K562 (cell line): ENCODE measurements around the gene TMEM116. TPM values are rescaled to one million over a fixed set of nuclear protein-coding genes. Genes with fewer than 3 reads are reported as not detected.

Source experiments
- ATAC-seq: fragments of 200-7000 bp; cut with Tn5 transposase; 3 replicates; pipeline ENCODE4 v1.9.1; 2020; ENCODE audit warnings: moderate library complexity
- BruUV-seq: library from RNA; stranded (reverse); fragments of 400-500 nt; replicated peaks from 2 replicates; lab custom pipeline; 2021; lab: Mats Ljungman, UMichigan
- CTCF ChIA-PET: fragments of 300-600 bp; formaldehyde crosslinking; extraction: SDS; loops from one replicate; lab custom pipeline; 2021; ENCODE audit warnings: low intra/inter-chr PET ratio; lab: Yijun Ruan, JAX
- POLR2A ChIA-PET: fragments of 300-600, 350-650 bp; sonication (Branson Sonifier 250); formaldehyde crosslinking; extraction: SDS; loops from one replicate; lab custom pipeline; 2021; ENCODE audit warnings: antibody characterized with exemption, inconsistent platforms; lab: Yijun Ruan, JAX
- DNase-seq, 4 experiments: peaks; one replicate each; pipeline versions ENCODE4 v3.0.0 to v3.0.0-alpha.2; 2011 to 2018; ENCODE audit warnings: low spot score in 3 of 4, mixed read lengths in 3 of 4; ENCODE audit errors: extremely low read depth in 1 of 4
- FAIRE-seq: peaks from 2 replicates; lab custom pipeline; 2011; peaks lifted over from hg19 to GRCh38; lab: Jason Lieb, UNC
- H2AFZ ChIP-seq: 2 replicates; pipeline ENCODE4 v1.6.0; 2011; ENCODE audit warnings: low read depth, low read length, control low read depth, inconsistent platforms
- H3K27ac ChIP-seq: fragments of 200-600 bp; 3 replicates; pipeline ENCODE4 v1.8.0; 2011; ENCODE audit warnings: low read depth, mild to moderate bottlenecking, control low read depth, inconsistent platforms, low read length, moderate library complexity, mixed read lengths; ENCODE audit errors: extremely low read depth
- H3K27me3 ChIP-seq, 2 experiments: fragments of 300-600 bp in 1 of 2; 2 replicates in 1 of 2; 3 replicates in 1 of 2; pipeline versions ENCODE4 v1.6.0 to v1.8.0; 2011; ENCODE audit warnings: inconsistent platforms in 2 of 2, low read length in 2 of 2, mild to moderate bottlenecking in 1 of 2, mixed read lengths in 1 of 2, moderate library complexity in 1 of 2; ENCODE audit not compliant: control insufficient read depth in 2 of 2, insufficient read depth in 2 of 2
- H3K36me3 ChIP-seq: fragments of 300-600 bp; 3 replicates; pipeline ENCODE4 v1.8.0; 2011; ENCODE audit warnings: mild to moderate bottlenecking, low read length, inconsistent platforms; ENCODE audit not compliant: control insufficient read depth, insufficient read depth
- H3K4me1 ChIP-seq, 2 experiments: fragments of 200-600 bp in 1 of 2; replicated peaks in 1 of 2; 2 replicates in 1 of 2; 3 replicates in 1 of 2; pipeline versions ENCODE4 v1.5.1 to v1.8.0; 2011; ENCODE audit warnings: inconsistent platforms in 2 of 2, low read length in 2 of 2, mild to moderate bottlenecking in 1 of 2, mixed read lengths in 1 of 2, moderate library complexity in 1 of 2; ENCODE audit not compliant: control insufficient read depth in 2 of 2, insufficient read depth in 2 of 2
- H3K4me2 ChIP-seq: 2 replicates; pipeline ENCODE4 v1.6.1; 2011; ENCODE audit warnings: low read length, control low read depth, inconsistent platforms, mixed read lengths; ENCODE audit not compliant: insufficient read depth
- H3K4me3 ChIP-seq: fragments of 200-600 bp; sonication (generic), shearing (Covaris generic); 2 replicates; pipeline ENCODE4 v1.5.1; 2016; ENCODE audit warnings: control low read depth, inconsistent platforms
- H3K79me2 ChIP-seq: fragments of 200-600 bp; 3 replicates; pipeline ENCODE4 v1.8.0; 2011; ENCODE audit warnings: low read length, inconsistent platforms; ENCODE audit not compliant: control insufficient read depth, insufficient read depth
- H3K9ac ChIP-seq, 2 experiments: 2 replicates each; pipeline versions ENCODE4 v1.6.0 to v1.6.1; 2011; ENCODE audit warnings: low read depth in 2 of 2, low read length in 2 of 2, control low read depth in 1 of 2, inconsistent platforms in 1 of 2, mild to moderate bottlenecking in 1 of 2, mixed read lengths in 1 of 2; ENCODE audit not compliant: insufficient read depth in 1 of 2
- H3K9me1 ChIP-seq: one replicate; pipeline ENCODE4 v1.6.0; 2011; ENCODE audit warnings: inconsistent platforms, mild to moderate bottlenecking, low read length, moderate library complexity; ENCODE audit not compliant: control insufficient read depth, insufficient read depth
- H3K9me3 ChIP-seq: replicated peaks from 2 replicates; pipeline ENCODE4 v1.5.1; 2011; ENCODE audit warnings: low read depth, low read length, inconsistent platforms; ENCODE audit not compliant: control insufficient read depth, insufficient read depth
- H4K20me1 ChIP-seq: replicated peaks from 2 replicates; pipeline ENCODE4 v1.6.1; 2011; ENCODE audit warnings: low read length, inconsistent platforms, mixed read lengths; ENCODE audit not compliant: control insufficient read depth, insufficient read depth
- C11orf30 ChIP-seq: fragments of 450-650 bp; IDR thresholded peaks from 2 replicates; pipeline ENCODE4 v1.6.1; 2016; ENCODE audit warnings: low read depth, mild to moderate bottlenecking
- FUS ChIP-seq: fragments of 200-400 bp; formaldehyde crosslinking; optimal IDR thresholded peaks from 2 replicates; pipeline ENCODE3; 2017; ENCODE audit warnings: low read depth, low read length
- L3MBTL2 ChIP-seq: fragments of 450-650 bp; IDR thresholded peaks from 2 replicates; pipeline ENCODE4 v1.6.1; 2016; ENCODE audit warnings: mild to moderate bottlenecking, moderate library complexity
- MECOM ChIP-seq: fragments of 250-450 bp; sonication (Bioruptor Pico); IDR thresholded peaks from 2 replicates; pipeline ENCODE4 v1.8.0; 2022; ENCODE audit warnings: inconsistent platforms
- NCOA4 ChIP-seq: fragments of 450-650 bp; IDR thresholded peaks from 2 replicates; pipeline ENCODE4 v1.6.1; 2018; ENCODE audit warnings: mild to moderate bottlenecking; ENCODE audit not compliant: partially characterized antibody
- PCBP1 ChIP-seq: fragments of 200-400 bp; formaldehyde crosslinking; IDR thresholded peaks from 2 replicates; pipeline ENCODE4 v1.6.1; 2018; ENCODE audit warnings: mild to moderate bottlenecking, low read depth, low read length; ENCODE audit not compliant: poor library complexity, severe bottlenecking
- TAF15 ChIP-seq: fragments of 200-400 bp; formaldehyde crosslinking; IDR thresholded peaks from 2 replicates; pipeline ENCODE4 v1.6.1; 2017; ENCODE audit warnings: mild to moderate bottlenecking, low read depth, low read length, moderate library complexity
- TRIM24 ChIP-seq, 2 experiments: fragments of 450-650 bp; IDR thresholded peaks; 2 replicates each; pipeline ENCODE4 v1.6.1; 2016
- YBX1 ChIP-seq: fragments of 450-650 bp; IDR thresholded peaks from 2 replicates; pipeline ENCODE4 v1.7.1; 2016; ENCODE audit warnings: mild to moderate bottlenecking
- ZNF316 ChIP-seq: fragments of 450-650 bp; IDR thresholded peaks from 2 replicates; pipeline ENCODE4 v1.6.1; 2016
- ZNF561 ChIP-seq: fragments of 450-650 bp; formaldehyde crosslinking; conservative IDR thresholded peaks from 2 replicates; pipeline ENCODE4 v1.4.0; 2020; ENCODE audit warnings: mild to moderate bottlenecking, moderate library complexity
- ZNF785 ChIP-seq: fragments of 250-450 bp; sonication (Bioruptor Pico); IDR thresholded peaks from 2 replicates; pipeline ENCODE4 v1.4.0; 2020; ENCODE audit warnings: mild to moderate bottlenecking
- WGBS: fragments of 100-300 bp; shearing (Covaris generic); methylation state at CpG from one replicate; pipeline ENCODE4 v1.1.6; 2016; ENCODE audit warnings: low coverage, mixed read lengths; ENCODE audit not compliant: insufficient coverage; ENCODE audit errors: missing lambda C conversion rate; 5-methylcytosine and 5-hydroxymethylcytosine counted together
- in situ Hi-C: fragments of 300-500 bp; cut with MboI; formaldehyde crosslinking; loops from 4 replicates; pipeline ENCODE4 v1.15.0; 2018; ENCODE audit warnings: inconsistent platforms, mixed read lengths
- intact Hi-C: fragments of 100-400 bp; cut with micrococcal nuclease; formaldehyde crosslinking; loops from 2 replicates; pipeline ENCODE4 v1.14.2; 2022
- polyA plus RNA-seq, 8 experiments: library from polyadenylated mRNA; depleted of rRNA in 4 of 8; stranded (reverse) in 5 of 8; unstranded in 3 of 8; fragments of >200 nt; fragmentation: Nextera tagmentation in 2 of 8; fragmentation: Illumina TruSeq in 1 of 8; extraction: Ambion mirVana in 2 of 8; extraction: Trizol in 1 of 8; gene quantifications; 2 replicates each; pipeline versions ENCODE4 v1.2.1 to v1.2.3, GENCODE V29; 2011 to 2014; ENCODE audit warnings: inconsistent platforms in 1 of 8, missing spikeins in 1 of 8
- total RNA-seq, 7 experiments: library from RNA; depleted of rRNA in 6 of 7; stranded (reverse); fragments of >200 nt in 6 of 7; fragmentation: Illumina TruSeq in 2 of 7; extraction: Trizol in 2 of 7; gene quantifications; 2 replicates each; pipeline versions ENCODE4 v1.2.1 to v1.2.3, GENCODE V29; 2011 to 2021; ENCODE audit warnings: low replicate concordance in 1 of 7
- TF ChIP-seq, protein P1 (sequence below): IDR thresholded peaks from 3 replicates; pipeline ENCODE4 v1.6.1; 2011; ENCODE audit warnings: borderline replicate concordance, mild to moderate bottlenecking; ENCODE audit not compliant: insufficient read length, insufficient read depth
- TF ChIP-seq, protein P2 (sequence below): fragments of 250-450 bp; sonication (Bioruptor Pico); IDR thresholded peaks from 2 replicates; pipeline ENCODE4 v1.5.0; 2021
- TF ChIP-seq, protein P3 (sequence below): fragments of 450-650 bp; IDR thresholded peaks from 2 replicates; pipeline ENCODE4 v1.6.1; 2016; ENCODE audit warnings: low read depth

Gene TMEM116
- total and polyA plus RNA-seq, 9 of the 15 experiments (the other 6 are each of a cell fraction or from before 2014, with no cell fraction given): 5.2 to 78.6 (median 13.9) TPM

DNA sequence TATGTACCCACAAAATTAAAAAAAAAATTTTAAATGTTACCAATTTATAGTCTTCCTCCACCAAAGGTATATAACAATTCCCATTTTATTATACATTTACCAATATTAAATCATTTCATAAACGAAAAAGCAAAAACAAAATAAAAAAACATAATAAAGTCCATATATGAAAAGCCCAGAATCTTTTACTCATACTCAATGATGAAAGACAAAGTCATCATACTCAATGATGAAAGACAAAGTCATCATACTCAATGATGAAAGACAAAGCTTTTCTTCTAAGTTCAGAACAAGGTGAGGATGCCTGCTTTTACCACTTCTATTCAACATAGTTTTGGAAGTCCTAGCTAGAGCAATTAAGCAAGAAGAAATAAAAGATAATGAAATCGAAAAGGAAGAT lies 28.1 kb downstream of the TMEM116 start:
- DNase-seq (no peak), FAIRE-seq (no peak), ATAC-seq (peak; percentile 31)
- no TSS peak for BruUV-seq
- Histone ChIP-seq H2AFZ (no peak overlapping the region), H3K79me2 (no peaks in the 10 kb centered on the region), H3K36me3 (no peaks in the 10 kb centered on the region; the same call in 1 of the 3 replicates), H3K9ac (no peak overlapping the region), H3K4me1 (peaks cover 1 to 4% of the 10 kb centered on the region in 2 experiments; a peak in 4 of 5 replicates), H4K20me1 (no peaks in the 10 kb centered on the region), H3K4me2 (no peak overlapping the region), H3K4me3 (no peak overlapping the region), H3K27ac (no peak overlapping the region), H3K9me1 (no peaks in the 10 kb centered on the region), H3K27me3 (no peaks in the 10 kb centered on the region), H3K9me3 (no peaks in the 10 kb centered on the region; the same call in 1 of the 2 replicates)
- 26% methylated on average over 2 of the region's 2 CpGs for WGBS
- CTCF ChIA-PET: no interaction called here
- in situ Hi-C loops (no loop called here), intact Hi-C loops (no loop called here)
- POLR2A ChIA-PET: interaction anchor here (1.0 kb wide), 1 partner anchor 25 kb away, joined by 3 read pairs; no protein-coding TSS in a partner anchor
- no peak for TF ChIP-seq YBX1
- no peak for TF ChIP-seq MECOM (CRISPR knock-in tag)
- TF ChIP-seq ZNF316: 0 out of 2 replicates have a peak, but pooled peaks have one; percentile 12
- TF ChIP-seq NCOA4: no peak
- no peak for TF ChIP-seq ZNF785 (CRISPR knock-in tag)
- peak; percentile 96 to 97 for TF ChIP-seq TRIM24 (IDR thresholded peaks at IDR 0.05)
- TF ChIP-seq, protein P1, sequence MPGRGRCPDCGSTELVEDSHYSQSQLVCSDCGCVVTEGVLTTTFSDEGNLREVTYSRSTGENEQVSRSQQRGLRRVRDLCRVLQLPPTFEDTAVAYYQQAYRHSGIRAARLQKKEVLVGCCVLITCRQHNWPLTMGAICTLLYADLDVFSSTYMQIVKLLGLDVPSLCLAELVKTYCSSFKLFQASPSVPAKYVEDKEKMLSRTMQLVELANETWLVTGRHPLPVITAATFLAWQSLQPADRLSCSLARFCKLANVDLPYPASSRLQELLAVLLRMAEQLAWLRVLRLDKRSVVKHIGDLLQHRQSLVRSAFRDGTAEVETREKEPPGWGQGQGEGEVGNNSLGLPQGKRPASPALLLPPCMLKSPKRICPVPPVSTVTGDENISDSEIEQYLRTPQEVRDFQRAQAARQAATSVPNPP: no peak
- TF ChIP-seq ZNF561 (CRISPR knock-in tag): no peak
- 0 out of 2 replicates have a peak, but pooled peaks have one; percentile 9 for TF ChIP-seq C11orf30
- TF ChIP-seq, protein P2, sequence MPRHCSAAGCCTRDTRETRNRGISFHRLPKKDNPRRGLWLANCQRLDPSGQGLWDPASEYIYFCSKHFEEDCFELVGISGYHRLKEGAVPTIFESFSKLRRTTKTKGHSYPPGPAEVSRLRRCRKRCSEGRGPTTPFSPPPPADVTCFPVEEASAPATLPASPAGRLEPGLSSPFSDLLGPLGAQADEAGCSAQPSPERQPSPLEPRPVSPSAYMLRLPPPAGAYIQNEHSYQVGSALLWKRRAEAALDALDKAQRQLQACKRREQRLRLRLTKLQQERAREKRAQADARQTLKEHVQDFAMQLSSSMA (CRISPR knock-in tag): no peak
- no peak for TF ChIP-seq TAF15
- no peak for TF ChIP-seq FUS
- no peak for TF ChIP-seq L3MBTL2
- no peak for TF ChIP-seq PCBP1
- TF ChIP-seq, protein P3, sequence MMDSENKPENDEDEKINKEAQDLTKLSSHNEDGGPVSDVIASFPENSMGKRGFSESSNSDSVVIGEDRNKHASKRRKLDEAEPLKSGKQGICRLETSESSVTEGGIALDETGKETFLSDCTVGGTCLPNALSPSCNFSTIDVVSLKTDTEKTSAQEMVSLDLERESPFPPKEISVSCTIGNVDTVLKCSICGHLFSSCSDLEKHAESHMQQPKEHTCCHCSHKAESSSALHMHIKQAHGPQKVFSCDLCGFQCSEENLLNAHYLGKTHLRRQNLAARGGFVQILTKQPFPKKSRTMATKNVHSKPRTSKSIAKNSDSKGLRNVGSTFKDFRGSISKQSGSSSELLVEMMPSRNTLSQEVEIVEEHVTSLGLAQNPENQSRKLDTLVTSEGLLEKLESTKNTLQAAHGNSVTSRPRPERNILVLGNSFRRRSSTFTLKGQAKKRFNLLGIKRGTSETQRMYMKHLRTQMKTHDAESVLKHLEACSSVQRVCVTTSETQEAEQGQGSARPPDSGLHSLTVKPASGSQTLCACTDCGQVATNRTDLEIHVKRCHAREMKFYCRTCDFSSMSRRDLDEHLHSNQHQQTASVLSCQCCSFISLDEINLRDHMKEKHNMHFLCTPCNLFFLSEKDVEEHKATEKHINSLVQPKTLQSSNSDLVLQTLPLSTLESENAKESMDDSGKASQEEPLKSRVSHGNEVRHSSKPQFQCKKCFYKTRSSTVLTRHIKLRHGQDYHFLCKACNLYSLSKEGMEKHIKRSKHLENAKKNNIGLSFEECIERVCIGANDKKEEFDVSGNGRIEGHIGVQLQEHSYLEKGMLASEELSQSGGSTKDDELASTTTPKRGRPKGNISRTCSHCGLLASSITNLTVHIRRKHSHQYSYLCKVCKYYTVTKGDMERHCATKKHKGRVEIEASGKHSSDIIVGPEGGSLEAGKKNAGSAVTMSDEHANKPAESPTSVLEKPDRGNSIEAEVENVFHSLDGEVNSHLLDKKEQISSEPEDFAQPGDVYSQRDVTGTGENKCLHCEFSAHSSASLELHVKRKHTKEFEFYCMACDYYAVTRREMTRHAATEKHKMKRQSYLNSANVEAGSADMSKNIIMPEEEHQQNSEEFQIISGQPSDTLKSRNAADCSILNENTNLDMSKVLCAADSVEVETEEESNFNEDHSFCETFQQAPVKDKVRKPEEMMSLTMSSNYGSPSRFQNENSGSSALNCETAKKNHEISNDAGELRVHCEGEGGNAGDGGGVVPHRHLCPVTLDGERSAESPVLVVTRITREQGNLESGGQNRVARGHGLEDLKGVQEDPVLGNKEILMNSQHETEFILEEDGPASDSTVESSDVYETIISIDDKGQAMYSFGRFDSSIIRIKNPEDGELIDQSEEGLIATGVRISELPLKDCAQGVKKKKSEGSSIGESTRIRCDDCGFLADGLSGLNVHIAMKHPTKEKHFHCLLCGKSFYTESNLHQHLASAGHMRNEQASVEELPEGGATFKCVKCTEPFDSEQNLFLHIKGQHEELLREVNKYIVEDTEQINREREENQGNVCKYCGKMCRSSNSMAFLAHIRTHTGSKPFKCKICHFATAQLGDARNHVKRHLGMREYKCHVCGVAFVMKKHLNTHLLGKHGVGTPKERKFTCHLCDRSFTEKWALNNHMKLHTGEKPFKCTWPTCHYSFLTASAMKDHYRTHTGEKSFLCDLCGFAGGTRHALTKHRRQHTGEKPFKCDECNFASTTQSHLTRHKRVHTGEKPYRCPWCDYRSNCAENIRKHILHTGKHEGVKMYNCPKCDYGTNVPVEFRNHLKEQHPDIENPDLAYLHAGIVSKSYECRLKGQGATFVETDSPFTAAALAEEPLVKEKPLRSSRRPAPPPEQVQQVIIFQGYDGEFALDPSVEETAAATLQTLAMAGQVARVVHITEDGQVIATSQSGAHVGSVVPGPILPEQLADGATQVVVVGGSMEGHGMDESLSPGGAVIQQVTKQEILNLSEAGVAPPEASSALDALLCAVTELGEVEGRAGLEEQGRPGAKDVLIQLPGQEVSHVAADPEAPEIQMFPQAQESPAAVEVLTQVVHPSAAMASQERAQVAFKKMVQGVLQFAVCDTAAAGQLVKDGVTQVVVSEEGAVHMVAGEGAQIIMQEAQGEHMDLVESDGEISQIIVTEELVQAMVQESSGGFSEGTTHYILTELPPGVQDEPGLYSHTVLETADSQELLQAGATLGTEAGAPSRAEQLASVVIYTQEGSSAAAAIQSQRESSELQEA: no peak
